NCI-H446 treated with DMSO at 0.1 percent for 48 hours (cell line): ENCODE results near the gene INSL3.
"Not testable (repeated sequence)": the region's sequence is repeated elsewhere in the genome, so short reads cannot be mapped to it uniquely, and the experiment has no call there.

Experiments
- DNase-seq: peaks from one replicate; lab custom pipeline; 2025; lab: John Stamatoyannopoulos, UW

Gene INSL3

DNA sequence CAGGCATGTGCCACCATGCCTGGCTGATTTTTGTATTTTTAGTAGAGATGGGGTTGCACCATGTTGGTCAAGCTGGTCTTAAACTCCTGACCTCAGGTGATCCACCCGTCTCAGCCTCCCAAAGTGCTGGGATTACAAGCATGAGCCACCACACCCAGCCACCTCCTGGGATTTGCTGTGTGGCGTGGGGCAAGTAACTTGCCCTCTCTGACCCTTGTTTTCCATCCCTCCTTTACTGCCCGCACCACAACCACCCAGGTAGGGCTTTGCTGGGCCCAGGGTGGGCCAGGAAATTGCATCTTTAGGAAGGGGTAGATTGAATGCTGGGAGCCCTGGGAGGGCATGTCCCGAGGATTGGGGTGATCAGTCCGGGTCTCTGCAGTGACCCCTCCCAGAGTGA is 37.6 kb downstream of the INSL3 start:
- DNase-seq, result not testable (repeated sequence)

DNA sequence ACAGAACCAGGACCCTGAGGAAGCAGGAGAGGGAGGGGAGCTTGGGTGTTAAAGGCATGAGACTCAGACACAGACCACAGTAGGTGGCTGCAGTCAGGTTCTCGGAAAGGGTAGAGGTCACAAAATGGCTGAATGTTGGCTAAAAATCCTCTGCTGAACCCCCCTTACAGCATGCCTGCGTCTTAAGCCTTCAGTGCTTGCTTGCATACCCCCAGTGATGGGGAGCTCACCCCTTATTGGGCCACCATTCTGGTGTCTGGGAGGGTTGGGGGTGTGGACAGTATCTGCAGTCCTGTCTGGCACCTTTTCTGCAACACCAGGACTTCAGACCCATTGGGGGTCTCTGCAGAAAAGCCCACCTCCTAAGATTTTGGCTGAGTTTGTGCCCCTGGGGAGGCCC is 40.5 kb downstream of the INSL3 start:
- DNase-seq, result no peak

DNA sequence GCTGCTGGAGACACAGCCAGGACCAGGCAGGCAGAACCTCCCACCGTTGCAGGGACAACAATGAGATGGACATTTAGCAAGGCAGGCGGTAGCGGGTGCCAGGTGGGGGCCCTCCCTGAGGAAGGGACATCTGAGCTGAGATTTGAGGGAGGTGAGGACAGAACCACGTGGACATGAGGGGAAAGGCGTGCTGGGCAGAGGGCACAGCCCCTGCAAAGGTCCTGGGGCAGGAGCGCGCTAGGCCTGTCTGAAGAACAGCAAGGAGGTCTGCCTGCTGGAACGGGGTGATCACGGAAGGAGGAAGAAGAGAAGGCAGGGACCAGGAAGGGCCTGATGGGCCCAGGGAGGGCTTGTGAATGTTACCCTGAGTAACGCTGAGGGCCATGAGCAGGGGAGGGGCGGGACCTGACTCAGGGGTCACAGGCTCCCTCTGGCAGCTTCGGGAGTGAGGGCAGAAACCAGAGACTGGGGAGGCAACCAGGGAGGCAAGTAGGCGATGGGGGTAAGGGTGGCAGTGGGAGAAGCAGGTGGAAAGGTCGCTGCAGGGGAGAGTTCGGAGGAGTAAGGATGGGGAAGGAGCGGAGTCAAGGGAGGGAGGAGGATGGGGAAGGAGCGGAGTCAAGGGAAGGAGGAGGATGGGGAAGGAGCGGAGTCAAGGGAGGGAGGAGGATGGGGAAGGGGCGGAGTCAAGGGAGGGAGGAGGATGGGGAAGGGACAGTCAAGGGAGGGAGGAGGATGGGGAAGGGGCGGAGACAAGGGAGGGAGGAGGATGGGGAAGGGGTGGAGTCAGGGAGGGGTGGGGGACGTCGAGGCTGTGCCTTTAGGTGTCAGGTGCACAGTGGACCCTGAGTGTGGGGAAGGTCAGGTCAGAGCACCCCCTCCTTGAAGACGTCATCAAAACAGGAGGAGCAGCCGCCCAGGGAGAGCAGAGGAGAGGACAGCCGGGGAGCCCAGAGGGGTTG is 42.1 kb downstream of the INSL3 start:
- DNase-seq, result no peak

DNA sequence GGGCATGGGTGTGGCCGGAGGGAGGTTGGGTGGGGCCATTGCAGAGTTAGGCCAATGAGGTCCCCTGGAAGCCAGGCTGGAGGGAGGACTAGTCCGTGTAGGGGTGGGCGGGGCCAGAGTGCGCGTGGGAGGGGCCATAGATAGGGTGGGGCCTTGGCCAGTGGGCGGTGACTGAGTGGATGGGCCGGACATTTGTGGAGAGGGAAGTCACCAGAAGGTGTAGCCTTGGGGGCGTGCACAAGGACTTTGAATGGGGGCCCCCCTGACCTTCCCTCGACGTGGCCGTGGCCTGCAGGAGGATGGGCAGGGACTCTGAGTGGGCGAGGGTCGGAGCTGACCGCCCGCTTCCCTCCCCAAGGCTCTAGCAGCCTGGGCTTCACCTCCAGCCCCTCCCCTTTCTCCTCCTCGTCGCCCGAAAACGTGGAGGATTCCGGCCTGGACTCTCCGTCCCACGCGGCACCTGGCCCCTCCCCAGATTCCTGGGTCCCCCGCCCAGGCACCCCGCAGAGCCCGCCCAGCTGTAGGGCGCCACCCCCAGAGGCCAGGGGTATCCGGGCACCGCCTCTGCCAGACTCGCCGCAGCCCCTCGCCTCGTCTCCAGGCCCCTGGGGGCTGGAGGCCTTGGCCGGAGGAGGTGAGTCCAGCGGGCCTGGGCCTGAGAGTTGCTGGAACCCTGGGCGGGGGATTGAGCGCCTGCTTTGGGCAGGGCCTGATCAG is 42.9 kb downstream of the INSL3 start:
- no peak for DNase-seq

DNA sequence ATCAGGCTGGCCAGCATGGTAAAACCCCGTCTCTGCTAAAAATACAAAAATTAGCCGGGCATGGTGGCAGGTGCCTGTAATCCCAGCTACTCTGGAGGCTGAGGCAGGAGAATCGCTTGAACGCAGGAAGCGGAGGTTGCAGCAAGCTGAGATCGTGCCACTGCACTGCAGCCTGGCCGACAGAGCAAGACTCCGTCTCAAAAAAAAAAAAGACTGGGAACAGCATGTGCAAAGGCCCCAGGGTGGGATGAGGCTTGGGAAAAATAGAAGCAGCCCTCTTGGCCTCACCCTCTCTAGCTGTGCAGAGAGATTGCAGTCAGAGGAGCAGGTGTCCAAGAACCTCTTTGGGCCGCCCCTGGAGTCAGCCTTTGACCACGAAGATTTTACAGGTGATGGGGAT is 43.5 kb downstream of the INSL3 start:
- not testable (repeated sequence) for DNase-seq

DNA sequence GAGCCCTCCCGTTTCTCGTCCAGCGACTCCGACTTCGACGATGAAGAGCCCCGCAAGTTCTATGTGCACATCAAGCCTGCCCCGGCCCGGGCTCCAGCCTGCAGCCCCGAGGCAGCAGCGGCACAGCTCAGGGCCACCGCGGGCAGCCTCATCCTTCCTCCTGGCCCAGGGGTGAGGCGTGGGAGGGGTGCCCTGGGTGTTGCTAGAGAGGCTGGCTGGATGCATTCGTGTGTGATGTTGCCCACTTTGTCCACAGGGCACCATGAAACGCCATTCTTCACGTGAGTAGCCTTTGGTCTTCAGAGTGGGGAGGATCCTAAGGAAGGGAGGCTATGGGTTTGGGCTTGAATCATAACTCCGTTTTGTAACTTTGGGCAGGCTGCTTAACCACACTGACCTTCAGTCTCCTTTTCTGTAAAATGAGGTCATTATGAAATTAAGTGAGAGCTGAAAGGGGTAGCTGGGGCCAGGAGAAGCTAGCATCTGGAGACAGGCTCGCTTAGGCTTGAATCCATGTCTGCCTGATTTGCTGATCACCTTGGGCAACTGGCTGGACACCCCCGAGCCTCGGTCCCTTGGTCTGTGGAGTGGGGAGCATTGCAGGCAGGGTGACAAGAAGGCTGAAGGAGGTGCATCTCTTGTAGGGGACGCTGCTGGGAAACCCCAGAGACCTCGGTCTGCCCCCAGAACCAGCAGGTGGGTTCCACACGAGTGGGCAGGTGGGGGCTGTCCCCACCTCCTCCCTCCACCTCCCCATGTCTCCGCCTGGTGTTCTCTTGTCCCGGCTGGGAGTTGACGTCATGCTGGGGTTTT is 45.1 kb downstream of the INSL3 start:
- no peak for DNase-seq

DNA sequence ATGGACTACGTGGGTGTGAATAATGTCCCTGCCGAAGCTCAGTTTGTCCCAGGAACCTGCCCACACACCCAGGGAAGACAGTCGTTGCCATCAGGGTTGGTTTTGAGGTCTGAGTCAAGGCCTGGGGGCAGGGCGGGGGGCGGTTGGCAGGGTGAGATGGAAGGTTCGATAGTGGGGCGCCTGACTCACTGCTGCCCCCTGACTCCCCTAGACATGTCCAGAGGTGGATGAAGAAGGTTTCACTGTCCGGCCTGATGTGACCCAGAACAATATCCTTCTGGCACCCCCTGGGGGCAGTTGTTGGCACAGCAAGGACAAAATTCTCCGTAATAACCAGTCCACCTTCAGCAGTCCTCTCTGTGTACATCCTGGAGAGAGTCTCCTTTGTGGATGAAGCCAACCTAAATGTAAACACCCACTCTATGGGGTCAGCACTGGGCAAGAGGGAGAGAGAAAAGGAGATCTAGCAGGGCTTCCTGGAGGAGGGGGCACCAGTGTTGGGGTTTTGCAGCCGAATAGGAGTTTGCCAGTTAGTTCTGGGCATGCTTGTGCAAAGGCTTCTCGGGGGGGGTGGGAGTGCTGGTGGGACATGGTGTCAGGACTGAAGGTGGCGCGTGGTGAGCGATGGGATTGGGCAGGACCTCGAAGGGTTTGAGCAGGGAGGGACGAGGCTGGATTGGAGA is 45.9 kb downstream of the INSL3 start:
- no peak for DNase-seq

DNA sequence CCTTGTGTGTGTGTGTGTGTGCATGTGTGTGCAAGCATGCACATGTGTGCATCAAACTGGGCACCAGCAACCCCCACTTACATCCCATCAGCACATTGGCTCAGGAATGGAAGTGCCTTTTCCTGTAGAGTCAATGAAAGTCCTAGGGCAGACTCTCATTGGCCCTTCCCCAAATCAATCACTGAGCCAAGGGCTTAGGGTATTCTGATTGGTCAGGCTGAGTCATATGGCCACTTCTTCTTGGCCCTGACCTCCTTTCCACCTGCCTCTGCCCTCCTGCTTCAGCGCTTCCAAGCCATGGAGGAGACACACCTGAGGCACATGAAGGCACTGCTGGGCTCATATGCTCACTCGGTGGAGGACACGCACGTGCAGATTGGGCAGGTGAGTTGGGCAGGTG is 49.1 kb downstream of the INSL3 start:
- no peak for DNase-seq

DNA sequence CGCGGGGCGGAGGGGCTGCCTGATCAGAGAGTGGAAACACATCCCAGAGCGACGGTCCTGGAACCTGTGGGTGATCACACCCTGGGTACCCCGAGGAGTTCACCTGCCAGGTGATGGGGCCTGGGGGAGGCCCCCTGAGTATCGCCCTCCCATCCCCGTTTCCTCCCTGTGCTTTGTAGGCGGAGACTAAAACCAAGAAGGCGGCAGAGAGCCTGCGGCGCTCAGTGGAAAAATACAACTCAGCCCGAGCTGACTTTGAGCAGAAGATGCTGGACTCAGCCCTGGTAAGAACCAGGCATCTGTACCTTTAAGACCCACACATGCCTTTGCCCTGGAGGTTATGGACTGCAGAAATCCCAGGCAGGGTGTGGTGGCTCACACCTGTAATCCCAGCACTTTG is 50.7 kb downstream of the INSL3 start:
- no peak for DNase-seq

DNA sequence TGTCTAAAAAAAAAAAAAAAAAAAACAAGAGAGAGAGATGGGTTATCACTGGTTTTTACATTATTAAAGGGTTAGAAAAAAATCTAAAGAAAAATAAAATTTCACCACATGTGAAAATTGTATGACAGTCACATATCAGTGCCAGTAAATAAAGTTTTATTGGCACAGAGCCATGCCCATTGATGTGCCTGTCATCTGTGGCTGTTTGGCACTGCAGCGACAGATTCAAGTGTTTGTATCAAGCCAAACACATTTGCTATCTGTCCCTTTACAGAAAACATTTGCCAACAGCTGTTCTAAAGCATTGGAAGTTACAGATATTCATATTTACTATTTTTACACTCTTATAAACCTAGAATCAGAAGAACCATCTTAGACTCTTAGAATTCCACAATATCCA is 53.8 kb downstream of the INSL3 start:
- DNase-seq, result no peak

DNA sequence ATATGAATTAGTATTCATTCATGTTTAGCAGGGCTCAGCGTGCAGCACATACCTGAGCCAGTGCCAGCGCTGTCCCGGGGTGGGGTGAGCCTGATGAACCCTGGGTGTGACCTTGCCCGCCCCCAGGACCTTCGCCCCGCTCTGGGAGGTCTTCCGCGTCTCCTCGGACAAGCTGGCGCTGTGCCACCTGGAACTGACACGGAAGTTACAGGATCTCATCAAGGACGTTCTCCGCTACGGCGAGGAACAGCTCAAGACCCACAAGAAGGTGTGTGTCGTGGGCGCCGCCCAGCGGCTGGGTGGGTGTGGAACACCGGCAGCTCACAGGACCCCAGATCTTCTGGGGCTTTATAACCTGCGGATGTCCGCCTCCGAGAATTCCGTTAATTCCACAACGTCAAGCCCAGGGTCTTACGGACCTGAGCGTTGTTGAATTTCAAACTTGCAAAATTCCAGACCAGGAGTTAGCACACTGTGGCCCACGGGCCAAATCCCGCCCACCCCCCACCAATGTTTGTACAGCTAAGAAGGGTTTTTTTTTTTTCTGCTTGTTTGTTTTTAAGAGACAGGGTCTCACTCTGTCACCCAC is 54.7 kb downstream of the INSL3 start:
- DNase-seq, result peak; percentile 53
